Measurements from ENCODE around the gene MR1. TPM values are rescaled to one million over a fixed set of nuclear protein-coding genes. Genes with fewer than 3 reads are reported as not detected.
A peak's percentile ranks its signal among the peaks of the same experiment; 100 is the strongest.

Gene MR1
- total and polyA plus RNA-seq, 2 of the 13 experiments (the other 11 are each of a cell fraction or from before 2014, with no cell fraction given) = 7.7 to 10.4 TPM

- POLR2A ChIA-PET = interaction anchor here (1.1 to 4.1 kb wide), 6 partner anchors 10 to 521 kb away, joined by 3 to 29 read pairs (median 4); partner anchors contain the start of genes ACBD6 and MR1
- Histone ChIP-seq H4K20me1 (ENCODE audit: insufficient read depth, low read length) (0 out of 2 replicates have a peak, but pooled peaks cover 7% of the 10 kb centered on the region), H3K27ac (ENCODE audit: extremely low read length, insufficient read depth, low read length) (no peak overlapping the region), H3K4me3 (replicated peaks in 1 of 3; ENCODE audit: insufficient read depth in 1 of 3, low read depth in 2 of 3, low read length in 3 of 3) (peak overlapping the region; percentile 35 to 91 (median 38); a peak in 5 of 6 replicates), H2AFZ (ENCODE audit: low read length) (peak overlapping the region; percentile 23), H3K9me3 (ENCODE audit: low read length) (no peaks in the 10 kb centered on the region), H3K9ac (ENCODE audit: insufficient read depth, low read depth, low read length) (peak overlapping the region; percentile 31; the same call in 1 of the 2 replicates), H3K79me2 (ENCODE audit: insufficient read depth, low read length) (peaks cover 34% of the 10 kb centered on the region), H3K36me3 (replicated peaks in 1 of 2; ENCODE audit: control insufficient read depth in 1 of 2, insufficient read depth in 2 of 2, low read length in 2 of 2) (no peaks in the 10 kb centered on the region), H3K27me3 (ENCODE audit: control insufficient read depth in 1 of 2, insufficient read depth in 2 of 2, low read length in 2 of 2) (no peaks in the 10 kb centered on the region; a peak in 1 of 5 replicates), H3K4me2 (ENCODE audit: low read depth, low read length) (peak overlapping the region; percentile 67), H3K4me1 (ENCODE audit: insufficient read depth, low read length) (peaks cover 36% of the 10 kb centered on the region)
- no peak for ATAC-seq
- FAIRE-seq = no peak
- CTCF ChIA-PET (ENCODE audit: low intra/inter-chr PET ratio, low total read pairs) = no interaction called here
- intact Hi-C loops (cut with micrococcal nuclease; ENCODE audit: unreplicated experiment) = loop anchor here (2.0 to 5.0 kb wide), 4 partner anchors 13 to 119 kb away; partner anchors contain the start of gene IER5
- BruUV-seq (replicated peaks) = no TSS peak
- WGBS (ENCODE audit: low lambda C conversion rate) = 59% methylated on average over 10 of the region's 10 CpGs
- in situ Hi-C loops (cut with HindIII; ENCODE audit: extremely low pct_ligation_motif_present, low pct_unique_long_range_greater_than_20kb) = no loop called here
- DNase-seq (ENCODE audit: low spot score) = no peak
- TF ChIP-seq BHLHE40 (IDR thresholded peaks at IDR 0.05; ENCODE audit: low read length) = no peak
- TF ChIP-seq THAP8 (CRISPR knock-in tag; IDR thresholded peaks at IDR 0.05; ENCODE audit: borderline replicate concordance) = 0 out of 2 replicates have a peak, but pooled peaks have one; percentile 14
- TF ChIP-seq ZNF281 (CRISPR knock-in tag; IDR thresholded peaks at IDR 0.05; ENCODE audit: borderline replicate concordance) = 0 out of 2 replicates have a peak, but pooled peaks have one; percentile 9
- TF ChIP-seq REPIN1 (CRISPR knock-in tag; IDR thresholded peaks at IDR 0.05; ENCODE audit: borderline replicate concordance, low read depth) = no peak
- no peak for TF ChIP-seq ZNF558 (CRISPR knock-in tag; IDR thresholded peaks at IDR 0.05; ENCODE audit: borderline replicate concordance)
- 0 out of 2 replicates have a peak, but pooled peaks have one; percentile 30 for TF ChIP-seq NKX3-1 (CRISPR knock-in tag; IDR thresholded peaks at IDR 0.05)
- TF ChIP-seq SYNCRIP (IDR thresholded peaks at IDR 0.05; ENCODE audit: insufficient read depth, low read depth, low read length) = no peak
- no peak for TF ChIP-seq ZNF841 (CRISPR knock-in tag; IDR thresholded peaks at IDR 0.05; ENCODE audit: borderline replicate concordance)
- TF ChIP-seq ZNF768 (CRISPR knock-in tag; IDR thresholded peaks at IDR 0.05) = peak; percentile 86
- no peak for TF ChIP-seq TRAFD1 (CRISPR knock-in tag; IDR thresholded peaks at IDR 0.05; ENCODE audit: borderline replicate concordance)
- TF ChIP-seq ZNF460 (CRISPR knock-in tag; IDR thresholded peaks at IDR 0.05; ENCODE audit: borderline replicate concordance) = peak; percentile 64
- TF ChIP-seq ZNF292 (CRISPR knock-in tag; IDR thresholded peaks at IDR 0.05; ENCODE audit: borderline replicate concordance, low read depth) = no peak
- TF ChIP-seq ONECUT2 (CRISPR knock-in tag; IDR thresholded peaks at IDR 0.05) = no peak
- no peak for TF ChIP-seq ZUFSP (CRISPR knock-in tag; IDR thresholded peaks at IDR 0.05; ENCODE audit: borderline replicate concordance)
- peak; percentile 55 for TF ChIP-seq ZMYM3 (CRISPR knock-in tag; IDR thresholded peaks at IDR 0.05)
These were observed 10.3 kb upstream of the MR1 start for GRCh38 chr1:181023265-181024057.
